ENCODE data around the gene SGSM2. TPM values are rescaled to one million over a fixed set of nuclear protein-coding genes. Genes with fewer than 3 reads are reported as not detected.

Gene SGSM2
- total and polyA plus RNA-seq, 4 donors = 24.9 to 173 (median 67.8) TPM

GRCh38 chr17:2400474-2400866, 63.2 kb downstream of the SGSM2 start:
- Histone ChIP-seq H3K36me3 (ENCODE audit: control insufficient read depth in 1 of 2, insufficient read depth in 2 of 2, low read length in 1 of 2) (no peaks in the 10 kb centered on the region), H3K4me3 (ENCODE audit: low read length in 2 of 2) (peak overlapping the region; percentile 65 to 75), H3K27ac (ENCODE audit: low read depth in 1 of 2, low read length in 2 of 2) (peak overlapping the region; percentile 65 to 93), H3K4me1 (ENCODE audit: control insufficient read depth in 1 of 2, insufficient read depth in 2 of 2, low read length in 2 of 2) (peaks cover 0 to 2% of the 10 kb centered on the region in 2 donors), H3K27me3 (ENCODE audit: control insufficient read depth in 1 of 2, insufficient read depth in 2 of 2, low read length in 1 of 2) (no peaks in the 10 kb centered on the region), H3K9me3 (ENCODE audit: control insufficient read depth, low read length) (no peaks in the 10 kb centered on the region)
- no peak for ATAC-seq (ENCODE audit: low FRiP score)
- intact Hi-C loops (cut with DNase I) = no loop called here
- DNase-seq = peak; percentile 80 to 88
- WGBS, 2 donors = 0% methylated on average over 42 to 43 of the region's 43 CpGs

- Histone ChIP-seq H3K4me3 (ENCODE audit: low read length in 2 of 2) (peak within 1 kb of the TSS; percentile 65 to 75), H3K4me1 (ENCODE audit: control insufficient read depth in 1 of 2, insufficient read depth in 2 of 2, low read length in 2 of 2) (peaks cover 0 to 2% of the 10 kb centered on the region in 2 donors), H3K36me3 (ENCODE audit: control insufficient read depth in 1 of 2, insufficient read depth in 2 of 2, low read length in 1 of 2) (no peaks in the 10 kb centered on the region), H3K27ac (ENCODE audit: low read depth in 1 of 2, low read length in 2 of 2) (peak within 1 kb of the TSS; percentile 65 to 93), H3K9me3 (ENCODE audit: control insufficient read depth, low read length) (no peaks in the 10 kb centered on the region), H3K27me3 (ENCODE audit: control insufficient read depth in 1 of 2, insufficient read depth in 2 of 2, low read length in 1 of 2) (no peaks in the 10 kb centered on the region)
- DNase-seq (peak; percentile 97), ATAC-seq (ENCODE audit: low FRiP score) (peak; percentile 85)
- intact Hi-C loops (cut with DNase I) = no loop called here
- WGBS, 2 donors = 0% methylated on average over 30 to 51 of the region's 51 CpGs
Measured at GRCh38 chr17:2400877-2401425, 63.6 kb downstream of the SGSM2 start, which contains the start of gene MNT. Gene MNT (minus strand): TSS chr17:2401060. CDS start chr17:2400712, 348 bp downstream.

GRCh38 chr17:2401426-2402221, 64.3 kb downstream of the SGSM2 start:
- WGBS, 2 donors = 0 to 1% methylated on average over 68 to 72 of the region's 72 CpGs
- no peaks in the 10 kb centered on the region for H3K36me3 ChIP-seq (ENCODE audit: control insufficient read depth in 1 of 2, insufficient read depth in 2 of 2, low read length in 1 of 2)
- no peaks in the 10 kb centered on the region for H3K4me1 ChIP-seq (ENCODE audit: control insufficient read depth in 1 of 2, insufficient read depth in 2 of 2, low read length in 2 of 2)
- no peaks in the 10 kb centered on the region for H3K9me3 ChIP-seq (ENCODE audit: control insufficient read depth, low read length)
- peak; percentile 88 for ATAC-seq (ENCODE audit: low FRiP score)
- no peaks in the 10 kb centered on the region for H3K27me3 ChIP-seq (ENCODE audit: control insufficient read depth in 1 of 2, insufficient read depth in 2 of 2, low read length in 1 of 2)
- peak overlapping the region; percentile 45 to 93 for H3K27ac ChIP-seq (ENCODE audit: low read depth in 1 of 2, low read length in 2 of 2)
- DNase-seq = peak; percentile 100
- peak overlapping the region; percentile 41 to 65 for H3K4me3 ChIP-seq (ENCODE audit: low read length in 2 of 2)
- intact Hi-C loops (cut with DNase I) = no loop called here

GRCh38 chr17:2402544-2402943, 65.2 kb downstream of the SGSM2 start:
- intact Hi-C loops (cut with DNase I) = no loop called here
- Histone ChIP-seq H3K27me3 (ENCODE audit: control insufficient read depth in 1 of 2, insufficient read depth in 2 of 2, low read length in 1 of 2) (no peaks in the 10 kb centered on the region), H3K4me1 (ENCODE audit: control insufficient read depth in 1 of 2, insufficient read depth in 2 of 2, low read length in 2 of 2) (no peaks in the 10 kb centered on the region), H3K27ac (ENCODE audit: low read depth in 1 of 2, low read length in 2 of 2) (peak overlapping the region in 1 of 2 donors; percentile 87), H3K9me3 (ENCODE audit: control insufficient read depth, low read length) (no peaks in the 10 kb centered on the region), H3K4me3 (ENCODE audit: low read length in 2 of 2) (peak overlapping the region; percentile 41 to 65), H3K36me3 (ENCODE audit: control insufficient read depth in 1 of 2, insufficient read depth in 2 of 2, low read length in 1 of 2) (no peaks in the 10 kb centered on the region)
- ATAC-seq (ENCODE audit: low FRiP score) = no peak
- WGBS, 2 donors = 1 to 4% methylated on average over 15 of the region's 15 CpGs
- peak in 1 of 2 donors; percentile 59 for DNase-seq

GRCh38 chr17:2403044-2403443, 65.7 kb downstream of the SGSM2 start:
- Histone ChIP-seq H3K27me3 (ENCODE audit: control insufficient read depth in 1 of 2, insufficient read depth in 2 of 2, low read length in 1 of 2) (no peaks in the 10 kb centered on the region), H3K4me3 (ENCODE audit: low read length in 2 of 2) (no peak overlapping the region), H3K36me3 (ENCODE audit: control insufficient read depth in 1 of 2, insufficient read depth in 2 of 2, low read length in 1 of 2) (no peaks in the 10 kb centered on the region), H3K9me3 (ENCODE audit: control insufficient read depth, low read length) (no peaks in the 10 kb centered on the region), H3K4me1 (ENCODE audit: control insufficient read depth in 1 of 2, insufficient read depth in 2 of 2, low read length in 2 of 2) (no peaks in the 10 kb centered on the region), H3K27ac (ENCODE audit: low read depth in 1 of 2, low read length in 2 of 2) (peak overlapping the region in 1 of 2 donors; percentile 87)
- intact Hi-C loops (cut with DNase I) = no loop called here
- WGBS, 2 donors = 66 to 73% methylated on average over 4 of the region's 4 CpGs
- ATAC-seq (ENCODE audit: low FRiP score) = no peak
- peak in 1 of 2 donors; percentile 9 for DNase-seq

- Histone ChIP-seq H3K36me3 (ENCODE audit: control insufficient read depth in 1 of 2, insufficient read depth in 2 of 2, low read length in 1 of 2) (no peaks in the 10 kb centered on the region), H3K4me3 (ENCODE audit: low read length in 2 of 2) (no peak overlapping the region), H3K4me1 (ENCODE audit: control insufficient read depth in 1 of 2, insufficient read depth in 2 of 2, low read length in 2 of 2) (no peaks in the 10 kb centered on the region), H3K27me3 (ENCODE audit: control insufficient read depth in 1 of 2, insufficient read depth in 2 of 2, low read length in 1 of 2) (no peaks in the 10 kb centered on the region), H3K27ac (ENCODE audit: low read depth in 1 of 2, low read length in 2 of 2) (no peak overlapping the region), H3K9me3 (ENCODE audit: control insufficient read depth, low read length) (no peaks in the 10 kb centered on the region)
- WGBS, 2 donors = 85 to 92% methylated on average over 14 of the region's 14 CpGs
- ATAC-seq (ENCODE audit: low FRiP score) (no peak), DNase-seq (peak in 1 of 2 donors; percentile 50)
- intact Hi-C loops (cut with DNase I) = no loop called here
Measured at GRCh38 chr17:2405247-2405926, 68.1 kb downstream of the SGSM2 start.

- Histone ChIP-seq H3K9me3 (ENCODE audit: control insufficient read depth, low read length) (no peaks in the 10 kb centered on the region), H3K36me3 (ENCODE audit: control insufficient read depth in 1 of 2, insufficient read depth in 2 of 2, low read length in 1 of 2) (no peaks in the 10 kb centered on the region), H3K27ac (ENCODE audit: low read depth in 1 of 2, low read length in 2 of 2) (peak overlapping the region; percentile 69 to 91), H3K27me3 (ENCODE audit: control insufficient read depth in 1 of 2, insufficient read depth in 2 of 2, low read length in 1 of 2) (no peaks in the 10 kb centered on the region), H3K4me3 (ENCODE audit: low read length in 2 of 2) (no peak overlapping the region), H3K4me1 (ENCODE audit: control insufficient read depth in 1 of 2, insufficient read depth in 2 of 2, low read length in 2 of 2) (no peaks in the 10 kb centered on the region)
- DNase-seq (peak in 1 of 2 donors; percentile 47), ATAC-seq (ENCODE audit: low FRiP score) (no peak)
- 80 to 90% methylated on average over 8 of the region's 8 CpGs for WGBS, 2 donors
- intact Hi-C loops (cut with DNase I) = no loop called here
Measured at GRCh38 chr17:2406271-2406902, 69.1 kb downstream of the SGSM2 start.

GRCh38 chr17:2406903-2407790, 69.8 kb downstream of the SGSM2 start:
- Histone ChIP-seq H3K9me3 (ENCODE audit: control insufficient read depth, low read length) (no peaks in the 10 kb centered on the region), H3K36me3 (ENCODE audit: control insufficient read depth in 1 of 2, insufficient read depth in 2 of 2, low read length in 1 of 2) (no peaks in the 10 kb centered on the region), H3K27ac (ENCODE audit: low read depth in 1 of 2, low read length in 2 of 2) (peak overlapping the region; percentile 69 to 91), H3K4me3 (ENCODE audit: low read length in 2 of 2) (no peak overlapping the region), H3K27me3 (ENCODE audit: control insufficient read depth in 1 of 2, insufficient read depth in 2 of 2, low read length in 1 of 2) (no peaks in the 10 kb centered on the region), H3K4me1 (ENCODE audit: control insufficient read depth in 1 of 2, insufficient read depth in 2 of 2, low read length in 2 of 2) (no peaks in the 10 kb centered on the region)
- ATAC-seq (ENCODE audit: low FRiP score) = peak; percentile 82
- peak; percentile 86 to 90 for DNase-seq
- intact Hi-C loops (cut with DNase I) = no loop called here
- 16 to 22% methylated on average over 15 of the region's 15 CpGs for WGBS, 2 donors

Data from aorta (tissue), 5 donors.